Hypothalamus (tissue), 51 donors: ENCODE measurements around the gene PIEZO1.

Experiments used
- DNase-seq, 51 donors: peaks; one replicate each; lab custom pipeline; 2025; lab: John Stamatoyannopoulos, UW

Gene PIEZO1

DNA sequence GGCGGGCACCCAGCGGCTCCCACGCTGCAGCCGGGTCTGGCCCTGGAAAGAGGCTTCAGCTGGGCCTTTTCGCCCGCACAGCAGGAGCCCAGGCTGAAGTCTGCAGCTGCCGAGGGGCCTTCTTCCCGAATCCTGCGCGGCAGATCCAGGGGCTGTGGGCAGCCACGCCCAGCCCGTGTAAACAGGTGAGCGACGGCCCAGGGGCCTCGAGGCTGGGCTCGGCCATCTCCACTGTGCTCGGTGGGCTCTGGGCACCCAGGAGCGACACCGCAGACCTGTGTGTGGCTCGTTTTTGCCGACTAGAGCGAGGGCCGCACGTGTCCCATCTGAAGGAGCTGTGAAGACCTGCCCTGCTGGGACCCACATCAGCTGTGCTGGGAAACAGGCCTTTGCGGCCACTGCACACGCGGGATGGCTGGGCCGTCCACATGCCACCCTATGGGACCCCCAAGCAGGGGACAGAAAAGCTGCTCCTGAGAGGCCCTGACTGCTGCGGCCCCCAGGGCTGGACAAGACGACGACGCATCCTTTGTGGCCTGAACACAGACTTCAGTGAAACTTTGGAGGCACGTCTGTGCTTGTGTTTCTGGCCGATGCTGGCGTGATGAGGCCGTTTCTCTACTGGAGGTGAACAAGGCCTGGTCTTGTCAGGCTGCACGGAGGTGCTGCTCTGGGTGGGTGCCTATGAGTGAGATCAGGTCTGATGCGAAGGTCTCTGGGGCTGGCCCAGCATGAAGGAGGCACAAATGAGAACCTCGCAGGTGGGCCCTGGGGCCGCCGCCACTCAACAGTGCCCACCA lies 31.9 kb upstream of the PIEZO1 start:
- DNase-seq = no peak

DNA sequence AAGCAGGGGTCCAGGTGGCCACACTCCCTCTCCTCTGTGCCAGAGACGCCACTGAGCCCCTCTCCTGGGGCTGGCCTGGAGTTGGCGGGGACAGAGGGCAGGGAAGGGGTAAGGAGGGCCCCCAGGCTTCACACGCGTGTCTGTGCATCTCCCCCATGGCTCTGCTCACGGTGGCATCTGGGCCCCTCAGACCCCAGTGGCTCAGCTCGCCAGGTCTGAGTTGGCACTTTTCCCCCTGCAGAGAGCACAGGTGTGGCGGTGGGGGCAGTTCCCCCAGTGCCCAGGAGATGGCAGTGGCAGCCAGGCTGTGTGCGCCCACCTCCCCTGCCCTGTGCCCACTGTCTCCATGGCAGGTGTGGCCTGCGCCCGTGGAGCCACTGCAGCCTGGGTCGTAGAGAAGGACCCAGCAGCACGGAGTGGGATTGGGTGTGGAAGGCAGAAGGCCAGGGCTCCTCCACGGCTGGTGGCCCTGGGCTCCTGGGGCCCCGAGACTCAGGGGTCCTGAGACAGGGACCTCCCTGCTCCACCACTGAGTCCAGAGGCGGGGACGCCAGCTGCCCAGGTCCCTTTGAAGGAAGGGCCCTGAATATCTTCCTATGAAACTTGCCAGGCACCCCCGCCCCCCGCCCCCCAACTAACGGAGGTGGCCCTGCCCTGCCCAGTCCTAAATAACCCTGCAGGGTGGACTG lies 31.0 kb upstream of the PIEZO1 start:
- DNase-seq = peak in 6 of 51 donors; percentile 14 to 25 (median 16)

- DNase-seq = no peak
These were observed 30.2 kb upstream of the PIEZO1 start for GRCh38 chr16:88815227-88815626.

DNA sequence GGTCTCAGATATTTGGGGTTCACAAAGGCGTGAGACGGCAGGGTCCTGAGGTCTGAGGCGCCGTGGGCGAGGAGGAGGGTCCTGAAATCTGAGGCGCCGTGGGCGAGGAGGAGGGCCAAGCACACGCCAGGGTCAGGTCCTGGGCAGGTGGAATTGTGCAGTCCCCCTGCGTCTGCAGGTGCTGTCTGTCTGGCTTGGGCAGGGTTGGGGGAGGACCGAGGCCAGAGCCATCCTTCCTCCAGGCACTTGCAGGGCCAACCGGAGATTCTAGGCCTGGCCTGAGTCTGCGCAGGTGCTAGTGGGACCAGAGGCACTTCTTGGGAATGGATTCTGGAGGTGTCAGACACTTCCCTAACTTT lies 29.1 kb upstream of the PIEZO1 start:
- DNase-seq = no peak

DNA sequence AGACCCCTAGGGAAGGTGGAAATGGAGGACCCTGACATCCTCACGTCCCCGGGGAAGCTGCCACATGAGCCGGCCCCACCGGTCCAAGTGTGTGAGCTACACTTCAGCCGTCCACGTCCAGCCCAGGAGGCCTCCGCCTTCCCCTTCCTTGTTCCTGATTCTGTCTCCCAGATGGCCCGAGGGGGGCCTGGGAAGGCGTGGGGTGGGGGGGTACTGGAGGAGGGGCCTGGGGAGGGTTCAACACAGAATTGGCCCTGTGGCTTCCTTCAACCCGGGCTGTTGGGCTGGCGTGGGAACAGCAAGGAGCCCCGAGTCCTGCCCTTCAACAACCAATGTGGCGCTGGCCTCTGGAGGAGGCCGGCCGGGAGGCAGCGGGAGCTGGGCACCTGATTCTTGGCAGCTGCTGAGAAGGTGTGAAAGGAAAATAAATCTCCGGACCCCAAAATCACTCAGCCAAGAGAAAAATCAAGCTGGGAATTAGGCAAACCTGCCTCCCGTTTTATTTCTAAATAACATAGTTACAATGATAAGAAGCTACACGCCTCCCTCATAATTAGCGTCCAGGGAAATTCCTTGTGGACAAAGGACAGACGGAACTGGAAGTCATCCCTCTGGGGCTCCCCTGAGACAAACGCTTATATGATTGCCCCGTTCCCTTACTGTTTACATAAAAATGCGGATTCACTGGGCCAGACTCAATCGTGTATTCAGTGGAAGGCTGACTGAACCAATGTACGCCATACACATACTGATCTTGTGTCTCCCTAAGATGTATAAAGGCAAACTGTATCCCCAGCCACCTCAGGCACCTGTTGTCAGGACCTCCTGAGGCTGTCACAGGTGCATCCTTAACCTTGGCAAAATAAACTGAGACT lies 28.5 kb upstream of the PIEZO1 start:
- no peak for DNase-seq

GRCh38 chr16:88812513-88813268 lies 27.7 kb upstream of the PIEZO1 start:
- peak in 3 of 51 donors; percentile 9 to 30 (median 10) for DNase-seq

DNA sequence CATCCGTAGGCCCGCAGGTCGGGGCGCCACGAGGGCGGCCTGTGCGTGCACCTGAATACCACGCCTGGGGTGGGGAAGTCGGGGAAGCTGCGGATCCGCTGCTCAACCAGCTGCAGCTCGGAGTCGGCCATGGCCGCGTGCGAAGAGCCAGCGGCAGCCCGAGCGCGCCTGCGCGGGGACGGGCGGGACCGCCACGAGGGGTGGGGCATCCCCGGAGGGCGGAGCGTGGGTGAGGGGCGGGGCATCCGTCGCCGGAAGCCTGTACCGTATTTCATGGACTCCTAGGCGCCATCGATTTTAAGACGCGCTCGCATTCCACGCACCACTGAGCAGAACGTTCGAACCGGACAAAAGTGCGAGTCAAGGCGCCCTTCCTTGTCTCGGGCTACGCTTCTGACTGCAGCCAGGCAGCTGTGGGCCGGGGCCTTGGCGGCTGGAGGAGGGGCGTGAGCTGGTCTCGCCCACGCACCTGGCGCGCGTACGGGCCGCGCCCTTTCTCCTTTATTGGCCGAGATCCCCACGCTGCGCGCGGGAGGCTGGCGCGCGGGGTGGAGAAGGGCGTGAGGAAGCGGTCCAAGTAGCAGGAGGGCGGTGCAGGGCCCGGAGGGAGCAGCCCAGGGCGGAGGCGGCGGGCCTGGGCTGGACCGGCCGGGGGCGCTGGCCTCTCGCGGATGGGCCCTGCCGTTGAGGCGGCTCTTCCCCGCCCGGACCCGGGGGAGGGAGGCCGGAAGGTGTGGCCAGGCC lies 26.9 kb upstream of the PIEZO1 start, which contains the start of gene APRT:
TSS of gene APRT (minus strand) at position 160 of the 744 bp plus-strand sequence. CDS start at position 131, 29 bp downstream.
- peak; percentile 59 to 93 (median 88) for DNase-seq

GRCh38 chr16:88810912-88811768 lies 26.1 kb upstream of the PIEZO1 start:
- peak; percentile 52 to 93 (median 81) for DNase-seq

DNA sequence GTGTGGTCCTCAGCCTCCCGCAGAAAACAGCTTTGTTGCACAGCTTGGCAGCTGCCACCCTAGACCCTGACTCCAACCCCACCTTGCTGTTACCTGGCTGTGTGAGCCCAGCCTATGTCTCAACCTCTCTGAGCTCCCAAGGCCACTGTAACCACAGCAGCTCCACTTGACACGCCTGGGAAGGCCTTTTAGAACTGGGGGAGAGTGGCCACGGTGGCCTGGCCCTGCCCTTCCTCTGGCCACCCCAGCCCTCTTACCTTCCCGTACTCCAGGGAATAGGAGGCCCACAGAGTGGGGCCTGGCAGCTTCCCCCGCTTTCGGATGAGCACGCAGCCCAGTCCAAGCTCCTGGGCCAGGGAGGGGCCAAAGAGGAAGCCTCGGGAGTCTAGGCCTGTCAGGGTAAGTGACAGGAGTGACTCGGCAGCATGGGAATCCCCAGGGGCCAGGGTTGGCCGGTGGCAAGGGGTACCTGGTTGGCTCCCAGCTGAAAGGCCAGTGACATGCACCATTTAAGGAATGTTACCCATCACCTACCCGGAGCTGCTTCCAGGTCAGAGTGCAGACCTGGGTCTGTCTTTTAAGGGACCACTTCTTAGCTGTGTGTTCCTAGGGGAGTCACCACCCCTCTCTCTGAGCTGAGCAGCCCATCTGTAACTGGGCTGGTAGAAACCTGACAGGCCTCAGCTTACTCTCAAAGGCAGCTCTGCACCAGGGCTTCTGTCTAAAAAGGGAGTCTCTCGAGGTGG lies 25.3 kb upstream of the PIEZO1 start:
- no peak for DNase-seq

GRCh38 chr16:88809676-88810165 lies 24.7 kb upstream of the PIEZO1 start:
- no peak for DNase-seq

DNA sequence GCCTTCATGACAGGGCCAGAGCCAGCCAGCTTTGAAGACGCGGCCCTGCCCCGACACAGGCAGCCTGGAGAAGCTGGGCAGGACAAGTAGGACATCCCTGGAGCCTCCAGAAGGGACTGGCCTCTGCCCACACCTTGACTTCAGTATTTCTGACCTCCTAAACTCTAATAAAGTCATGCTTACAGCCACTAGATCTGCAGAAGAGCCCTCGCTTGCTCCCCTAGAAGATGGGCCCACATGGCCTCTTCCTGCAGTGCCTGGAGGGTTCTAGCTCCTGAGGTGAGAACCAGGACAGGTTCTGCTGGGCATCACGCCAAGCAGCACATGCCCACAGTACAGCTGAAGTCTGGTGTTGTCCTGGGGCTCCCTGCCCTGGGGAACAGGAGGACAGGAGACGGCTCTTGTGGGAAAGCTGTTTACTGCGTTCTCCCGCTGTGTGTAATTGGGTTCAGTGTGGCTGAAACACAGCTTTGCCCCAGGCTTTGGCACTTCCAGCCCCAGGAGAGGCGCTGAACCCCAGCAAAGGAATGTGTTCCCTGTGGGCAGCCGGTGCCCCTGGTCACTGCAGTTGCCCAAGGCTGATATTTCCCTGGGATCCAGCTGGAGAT lies 24.2 kb upstream of the PIEZO1 start:
- DNase-seq = no peak

DNA sequence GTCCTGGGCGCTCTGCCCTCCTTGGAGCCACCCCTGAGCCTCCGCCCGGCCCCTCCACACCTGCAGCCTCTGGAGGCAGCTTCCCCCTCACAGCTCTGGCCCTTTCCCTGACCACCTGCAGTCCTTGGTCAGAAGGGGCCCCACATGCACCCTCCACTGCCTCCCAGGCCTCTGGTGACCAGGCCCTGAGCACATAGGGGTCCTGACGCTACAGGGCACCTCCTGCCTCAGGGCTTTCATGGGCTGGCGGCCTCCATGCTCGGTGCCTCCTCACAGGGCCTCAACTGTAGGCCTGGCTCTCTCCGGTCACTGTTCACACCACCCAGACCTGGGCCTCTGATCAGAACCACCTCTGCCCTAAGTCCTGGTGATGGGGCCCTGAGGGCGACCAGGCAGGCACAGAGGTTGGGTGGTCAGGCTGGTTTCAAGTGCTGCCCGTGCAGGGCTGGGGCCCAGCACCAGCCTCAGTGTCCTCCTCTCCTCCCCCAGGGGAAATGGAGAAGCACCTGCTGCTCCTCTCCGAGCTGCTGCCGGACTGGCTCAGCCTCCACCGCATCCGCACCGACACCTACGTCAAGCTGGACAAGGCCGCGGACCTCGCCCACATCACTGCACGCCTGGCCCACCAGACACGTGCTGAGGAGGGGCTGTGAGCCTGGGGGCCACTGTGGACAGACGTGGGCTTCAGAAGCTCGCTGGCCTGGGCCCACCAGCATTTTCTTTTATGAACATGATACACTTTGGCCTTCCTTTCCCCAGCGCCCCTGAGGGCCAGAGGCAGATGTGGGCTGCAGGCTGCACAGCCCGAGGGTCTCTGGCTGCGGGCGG lies 22.8 kb upstream of the PIEZO1 start:
- no peak for DNase-seq

- DNase-seq = no peak
These were observed 22.2 kb upstream of the PIEZO1 start for GRCh38 chr16:88807142-88807625.

- no peak for DNase-seq
These were observed 21.6 kb upstream of the PIEZO1 start for GRCh38 chr16:88806491-88807111.

DNA sequence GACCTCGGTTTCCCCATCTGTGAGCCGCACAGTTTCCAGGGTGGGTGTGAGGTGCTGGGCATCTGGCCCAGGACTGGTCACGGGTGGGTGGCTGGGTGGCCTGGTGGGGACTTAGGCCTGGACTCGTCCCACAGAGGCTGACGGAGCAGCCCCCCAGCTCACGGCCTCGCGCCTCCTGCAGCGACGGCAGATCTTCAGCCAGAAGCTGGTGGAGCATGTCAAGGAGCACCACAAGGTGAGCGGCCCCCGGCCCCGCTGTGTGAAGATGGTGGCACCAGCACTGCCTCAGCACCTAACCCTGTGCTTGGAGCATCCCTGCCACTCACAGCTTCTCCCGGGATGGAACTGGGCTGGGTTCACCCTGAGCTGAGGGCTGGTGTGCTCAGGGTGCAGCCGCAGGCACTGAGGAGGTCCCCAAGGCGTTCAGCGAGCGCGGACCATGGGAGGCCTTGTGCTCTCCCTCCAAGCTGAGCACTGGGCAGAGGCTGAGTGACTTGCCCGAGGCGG lies 20.9 kb upstream of the PIEZO1 start:
- DNase-seq = no peak

DNA sequence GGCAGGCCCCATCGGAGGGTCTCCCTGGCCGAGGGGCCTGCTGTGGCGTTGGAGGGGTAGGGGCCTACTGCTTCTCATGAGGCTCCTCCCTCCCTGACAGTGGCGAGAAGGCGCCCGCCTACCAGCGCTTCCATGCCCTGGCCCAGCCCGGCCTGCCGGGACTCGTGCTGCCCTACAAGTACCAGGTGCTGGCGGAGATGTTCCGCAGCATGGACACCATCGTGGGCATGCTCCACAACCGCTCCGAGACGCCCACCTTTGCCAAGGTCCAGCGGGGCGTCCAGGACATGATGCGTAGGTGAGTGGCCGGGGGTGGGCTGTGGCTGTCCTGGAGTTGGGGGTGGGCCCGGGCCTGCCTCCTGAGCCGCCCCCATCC lies 20.3 kb upstream of the PIEZO1 start:
- DNase-seq = no peak
